Measurements from ENCODE around the gene ARHGAP18.

- TF ChIP-seq, protein P1, sequence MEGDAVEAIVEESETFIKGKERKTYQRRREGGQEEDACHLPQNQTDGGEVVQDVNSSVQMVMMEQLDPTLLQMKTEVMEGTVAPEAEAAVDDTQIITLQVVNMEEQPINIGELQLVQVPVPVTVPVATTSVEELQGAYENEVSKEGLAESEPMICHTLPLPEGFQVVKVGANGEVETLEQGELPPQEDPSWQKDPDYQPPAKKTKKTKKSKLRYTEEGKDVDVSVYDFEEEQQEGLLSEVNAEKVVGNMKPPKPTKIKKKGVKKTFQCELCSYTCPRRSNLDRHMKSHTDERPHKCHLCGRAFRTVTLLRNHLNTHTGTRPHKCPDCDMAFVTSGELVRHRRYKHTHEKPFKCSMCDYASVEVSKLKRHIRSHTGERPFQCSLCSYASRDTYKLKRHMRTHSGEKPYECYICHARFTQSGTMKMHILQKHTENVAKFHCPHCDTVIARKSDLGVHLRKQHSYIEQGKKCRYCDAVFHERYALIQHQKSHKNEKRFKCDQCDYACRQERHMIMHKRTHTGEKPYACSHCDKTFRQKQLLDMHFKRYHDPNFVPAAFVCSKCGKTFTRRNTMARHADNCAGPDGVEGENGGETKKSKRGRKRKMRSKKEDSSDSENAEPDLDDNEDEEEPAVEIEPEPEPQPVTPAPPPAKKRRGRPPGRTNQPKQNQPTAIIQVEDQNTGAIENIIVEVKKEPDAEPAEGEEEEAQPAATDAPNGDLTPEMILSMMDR (IDR thresholded peaks at IDR 0.05; ENCODE audit: insufficient read depth, low read length, poor library complexity, severe bottlenecking): no peak
- TF ChIP-seq EZH2phosphoT487 (conservative IDR thresholded peaks at IDR 0.05; ENCODE audit: low read length): no peak
These were observed 34.9 kb upstream of the ARHGAP18 start for GRCh38 chr6:129744880-129745237.

All from SU-DHL-6 (cell line).